ENCODE data around the gene GSK3B.

The GSK3B gene

GRCh38 chr3:120072867-120073525, 21.3 kb downstream of the GSK3B start:
- no peaks in the 10 kb centered on the region for H3K36me3 ChIP-seq
- no peaks in the 10 kb centered on the region for H3K9me3 ChIP-seq
- H3K27ac ChIP-seq = no peak overlapping the region
- H3K27me3 ChIP-seq = no peaks in the 10 kb centered on the region
- H3K4me1 ChIP-seq (ENCODE audit: control insufficient read depth in 1 of 2, insufficient read depth in 1 of 2, low read depth in 1 of 2, low read length in 1 of 2) = peaks cover 7 to 12% of the 10 kb centered on the region in 2 experiments
- no peak overlapping the region for H3K4me3 ChIP-seq (ENCODE audit: low read depth in 1 of 2, low read length in 1 of 2)
- TF ChIP-seq CTCF (IDR thresholded peaks at IDR 0.05) = no peak

GRCh38 chr3:120071259-120071658, 23.0 kb downstream of the GSK3B start:
- no peak for TF ChIP-seq CTCF (IDR thresholded peaks at IDR 0.05)
- Histone ChIP-seq H3K36me3 (no peaks in the 10 kb centered on the region), H3K4me3 (ENCODE audit: low read depth in 1 of 2, low read length in 1 of 2) (no peak overlapping the region), H3K27ac (no peak overlapping the region), H3K9me3 (no peaks in the 10 kb centered on the region), H3K4me1 (ENCODE audit: control insufficient read depth in 1 of 2, insufficient read depth in 1 of 2, low read depth in 1 of 2, low read length in 1 of 2) (peaks cover 10 to 22% of the 10 kb centered on the region in 2 experiments), H3K27me3 (no peaks in the 10 kb centered on the region)

- Histone ChIP-seq H3K27me3 (no peaks in the 10 kb centered on the region), H3K4me1 (ENCODE audit: control insufficient read depth in 1 of 2, insufficient read depth in 1 of 2, low read depth in 1 of 2, low read length in 1 of 2) (peaks cover 10 to 22% of the 10 kb centered on the region in 2 experiments), H3K4me3 (ENCODE audit: low read depth in 1 of 2, low read length in 1 of 2) (no peak overlapping the region), H3K9me3 (no peaks in the 10 kb centered on the region), H3K36me3 (no peaks in the 10 kb centered on the region), H3K27ac (no peak overlapping the region)
- no peak for TF ChIP-seq CTCF (IDR thresholded peaks at IDR 0.05)
Observed at GRCh38 chr3:120070263-120070981, 23.8 kb downstream of the GSK3B start.

- Histone ChIP-seq H3K27me3 (no peaks in the 10 kb centered on the region), H3K9me3 (no peaks in the 10 kb centered on the region), H3K4me1 (ENCODE audit: control insufficient read depth in 1 of 2, insufficient read depth in 1 of 2, low read depth in 1 of 2, low read length in 1 of 2) (peaks cover 10 to 22% of the 10 kb centered on the region in 2 experiments), H3K36me3 (no peaks in the 10 kb centered on the region), H3K4me3 (ENCODE audit: low read depth in 1 of 2, low read length in 1 of 2) (no peak overlapping the region), H3K27ac (no peak overlapping the region)
- TF ChIP-seq CTCF (IDR thresholded peaks at IDR 0.05) = no peak
Observed at GRCh38 chr3:120067083-120067482, 27.2 kb downstream of the GSK3B start.

GRCh38 chr3:120066634-120067033, 27.6 kb downstream of the GSK3B start:
- H3K9me3 ChIP-seq = no peaks in the 10 kb centered on the region
- H3K36me3 ChIP-seq = no peaks in the 10 kb centered on the region
- TF ChIP-seq CTCF (IDR thresholded peaks at IDR 0.05) = no peak
- no peak overlapping the region for H3K4me3 ChIP-seq (ENCODE audit: low read depth in 1 of 2, low read length in 1 of 2)
- H3K27ac ChIP-seq = no peak overlapping the region
- H3K27me3 ChIP-seq = no peaks in the 10 kb centered on the region
- peaks cover 10 to 22% of the 10 kb centered on the region in 2 experiments for H3K4me1 ChIP-seq (ENCODE audit: control insufficient read depth in 1 of 2, insufficient read depth in 1 of 2, low read depth in 1 of 2, low read length in 1 of 2)
